Karpas-422 (cell line): Measurements from ENCODE around the gene DTNBP1. TPM values are rescaled to one million over a fixed set of nuclear protein-coding genes. Genes with fewer than 3 reads are reported as not detected.
A peak's percentile ranks its signal among the peaks of the same experiment; 100 is the strongest.

Source experiments
- DNase-seq: peaks from one replicate; pipeline ENCODE4 v3.0.0-alpha.2; 2015
- H2AFZ ChIP-seq: fragments of 200-600 bp; sonication (generic); 2 replicates; pipeline ENCODE4 v1.6.1; 2014; ENCODE audit warnings: antibody characterized with exemption, low read length, mixed read lengths
- H3K27ac ChIP-seq: fragments of 200-600 bp; sonication (generic); 2 replicates; pipeline ENCODE4 v1.5.1; 2014; ENCODE audit warnings: mild to moderate bottlenecking, low read length, moderate library complexity
- H3K27me3 ChIP-seq: fragments of 200-600 bp; sonication (generic); 2 replicates; pipeline ENCODE4 v1.6.1; 2014; ENCODE audit warnings: low read length, mixed read lengths
- H3K36me3 ChIP-seq: fragments of 200-600 bp; sonication (generic); 2 replicates; pipeline ENCODE4 v1.6.1; 2014; ENCODE audit warnings: low read length, mixed read lengths; ENCODE audit not compliant: insufficient read depth
- H3K4me1 ChIP-seq: fragments of 200-600 bp; sonication (generic); 2 replicates; pipeline ENCODE4 v1.6.1; 2014; ENCODE audit warnings: mild to moderate bottlenecking, low read length, mixed read lengths
- H3K4me2 ChIP-seq: fragments of 200-600 bp; sonication (generic); 2 replicates; pipeline ENCODE4 v1.6.1; 2014; ENCODE audit warnings: low read length, low read depth, mild to moderate bottlenecking; ENCODE audit not compliant: poor library complexity, severe bottlenecking
- H3K4me3 ChIP-seq: fragments of 200-600 bp; sonication (generic); 2 replicates; pipeline ENCODE4 v1.5.1; 2014; ENCODE audit warnings: mild to moderate bottlenecking, antibody characterized with exemption, low read length, mixed read lengths
- H3K79me2 ChIP-seq: fragments of 200-600 bp; sonication (generic); 2 replicates; pipeline ENCODE4 v1.6.1; 2014; ENCODE audit warnings: mild to moderate bottlenecking, low read length, mixed read lengths
- H3K9ac ChIP-seq: fragments of 200-600 bp; sonication (generic); 2 replicates; pipeline ENCODE4 v1.6.0; 2014; ENCODE audit warnings: low read length
- H3K9me2 ChIP-seq: fragments of 200-600 bp; sonication (generic), shearing (Covaris generic); replicated peaks from 2 replicates; pipeline ENCODE4 v1.6.0; 2014; ENCODE audit warnings: mild to moderate bottlenecking, low read length, moderate library complexity; ENCODE audit not compliant: insufficient read depth
- H3K9me3 ChIP-seq: fragments of 300-700, 200-600 bp; sonication (generic); 2 replicates; pipeline ENCODE4 v1.6.1; 2014; ENCODE audit warnings: low read length, mixed read lengths
- H4K20me1 ChIP-seq: fragments of 200-600 bp; sonication (generic); 2 replicates; pipeline ENCODE4 v1.6.1; 2014; ENCODE audit warnings: mild to moderate bottlenecking, antibody characterized with exemption, low read length, low read depth; ENCODE audit not compliant: insufficient read depth
- total RNA-seq: library from RNA; depleted of rRNA; stranded (reverse); fragments of >200 nt; shearing (Covaris generic); gene quantifications from 2 replicates; pipeline ENCODE4 v1.2.3, GENCODE V29; 2014; ENCODE audit warnings: low replicate concordance

The DTNBP1 gene
- total RNA-seq, 1 experiment from 2014 or later, result 13.8 TPM

GRCh38 chr6:15588971-15589634 is 73.7 kb downstream of the DTNBP1 start:
- Histone ChIP-seq H3K4me2 (no peak overlapping the region), H3K9ac (no peak overlapping the region), H3K79me2 (peaks cover 35% of the 10 kb centered on the region), H3K27me3 (no peaks in the 10 kb centered on the region), H2AFZ (no peak overlapping the region), H3K27ac (no peak overlapping the region), H3K4me1 (peaks cover 33% of the 10 kb centered on the region), H3K9me2 (no peaks in the 10 kb centered on the region), H3K36me3 (no peaks in the 10 kb centered on the region), H3K4me3 (no peak overlapping the region), H4K20me1 (no peaks in the 10 kb centered on the region), H3K9me3 (no peaks in the 10 kb centered on the region)
- DNase-seq, result no peak

- H3K27ac ChIP-seq, result no peak overlapping the region
- H3K27me3 ChIP-seq, result no peaks in the 10 kb centered on the region
- H3K9ac ChIP-seq, result no peak overlapping the region
- H3K36me3 ChIP-seq, result no peaks in the 10 kb centered on the region
- no peak for DNase-seq
- no peaks in the 10 kb centered on the region for H4K20me1 ChIP-seq
- H3K4me2 ChIP-seq, result no peak overlapping the region
- peaks cover 21% of the 10 kb centered on the region for H3K4me1 ChIP-seq
- no peaks in the 10 kb centered on the region for H3K9me3 ChIP-seq
- no peak overlapping the region for H2AFZ ChIP-seq
- H3K9me2 ChIP-seq, result no peaks in the 10 kb centered on the region
- peaks cover 52% of the 10 kb centered on the region for H3K79me2 ChIP-seq
- H3K4me3 ChIP-seq, result no peak overlapping the region
Measured at GRCh38 chr6:15586503-15586902, 76.3 kb downstream of the DTNBP1 start.

- Histone ChIP-seq H3K9me3 (no peaks in the 10 kb centered on the region), H3K79me2 (peaks cover 54% of the 10 kb centered on the region), H3K27ac (no peak overlapping the region), H3K4me1 (peaks cover 21% of the 10 kb centered on the region), H2AFZ (no peak overlapping the region), H3K27me3 (no peaks in the 10 kb centered on the region), H3K4me2 (peak overlapping the region; percentile 42), H4K20me1 (no peaks in the 10 kb centered on the region), H3K9ac (peak overlapping the region; percentile 31), H3K36me3 (no peaks in the 10 kb centered on the region), H3K9me2 (no peaks in the 10 kb centered on the region), H3K4me3 (peak overlapping the region; percentile 37)
- DNase-seq, result no peak
Measured at GRCh38 chr6:15585760-15586214, 77.0 kb downstream of the DTNBP1 start.

- H3K4me1 ChIP-seq, result peaks cover 18% of the 10 kb centered on the region
- no peak overlapping the region for H3K27ac ChIP-seq
- H3K4me2 ChIP-seq, result no peak overlapping the region
- no peak overlapping the region for H2AFZ ChIP-seq
- no peak for DNase-seq
- no peaks in the 10 kb centered on the region for H4K20me1 ChIP-seq
- H3K27me3 ChIP-seq, result no peaks in the 10 kb centered on the region
- peaks cover 58% of the 10 kb centered on the region for H3K79me2 ChIP-seq
- H3K9me3 ChIP-seq, result no peaks in the 10 kb centered on the region
- H3K4me3 ChIP-seq, result no peak overlapping the region
- no peaks in the 10 kb centered on the region for H3K9me2 ChIP-seq
- H3K9ac ChIP-seq, result no peak overlapping the region
- no peaks in the 10 kb centered on the region for H3K36me3 ChIP-seq
Measured at GRCh38 chr6:15582499-15582898, 80.3 kb downstream of the DTNBP1 start.

- H3K9me2 ChIP-seq, result no peaks in the 10 kb centered on the region
- no peak overlapping the region for H3K4me3 ChIP-seq
- H3K27ac ChIP-seq, result no peak overlapping the region
- no peaks in the 10 kb centered on the region for H3K36me3 ChIP-seq
- H3K27me3 ChIP-seq, result no peaks in the 10 kb centered on the region
- H3K4me2 ChIP-seq, result no peak overlapping the region
- no peak overlapping the region for H3K9ac ChIP-seq
- peaks cover 18% of the 10 kb centered on the region for H3K4me1 ChIP-seq
- H3K79me2 ChIP-seq, result peaks cover 56% of the 10 kb centered on the region
- DNase-seq, result no peak
- H2AFZ ChIP-seq, result no peak overlapping the region
- no peaks in the 10 kb centered on the region for H3K9me3 ChIP-seq
- H4K20me1 ChIP-seq, result no peaks in the 10 kb centered on the region
Measured at GRCh38 chr6:15581751-15582150, 81.1 kb downstream of the DTNBP1 start.

GRCh38 chr6:15580326-15580725 is 82.5 kb downstream of the DTNBP1 start:
- Histone ChIP-seq H3K4me1 (peaks cover 4% of the 10 kb centered on the region), H3K27ac (no peak overlapping the region), H3K9me2 (no peaks in the 10 kb centered on the region), H3K4me2 (no peak overlapping the region), H2AFZ (no peak overlapping the region), H3K9me3 (no peaks in the 10 kb centered on the region), H3K4me3 (no peak overlapping the region), H4K20me1 (no peaks in the 10 kb centered on the region), H3K27me3 (no peaks in the 10 kb centered on the region), H3K9ac (no peak overlapping the region), H3K79me2 (peaks cover 47% of the 10 kb centered on the region), H3K36me3 (no peaks in the 10 kb centered on the region)
- DNase-seq, result no peak

GRCh38 chr6:15578716-15579391 is 84.0 kb downstream of the DTNBP1 start:
- no peak for DNase-seq
- H2AFZ ChIP-seq, result no peak overlapping the region
- H3K79me2 ChIP-seq, result peaks cover 45% of the 10 kb centered on the region
- H3K9me3 ChIP-seq, result no peaks in the 10 kb centered on the region
- H4K20me1 ChIP-seq, result no peaks in the 10 kb centered on the region
- H3K9ac ChIP-seq, result no peak overlapping the region
- H3K9me2 ChIP-seq, result no peaks in the 10 kb centered on the region
- no peak overlapping the region for H3K4me2 ChIP-seq
- H3K36me3 ChIP-seq, result no peaks in the 10 kb centered on the region
- H3K4me3 ChIP-seq, result no peak overlapping the region
- peaks cover 4% of the 10 kb centered on the region for H3K4me1 ChIP-seq
- H3K27me3 ChIP-seq, result no peaks in the 10 kb centered on the region
- H3K27ac ChIP-seq, result no peak overlapping the region

GRCh38 chr6:15577550-15578171 is 85.2 kb downstream of the DTNBP1 start:
- Histone ChIP-seq H3K9me2 (no peaks in the 10 kb centered on the region), H3K27me3 (no peaks in the 10 kb centered on the region), H4K20me1 (no peaks in the 10 kb centered on the region), H3K9me3 (no peaks in the 10 kb centered on the region), H3K4me1 (peaks cover 4% of the 10 kb centered on the region), H2AFZ (no peak overlapping the region), H3K4me2 (no peak overlapping the region), H3K36me3 (no peaks in the 10 kb centered on the region), H3K4me3 (no peak overlapping the region), H3K27ac (no peak overlapping the region), H3K79me2 (peaks cover 40% of the 10 kb centered on the region), H3K9ac (no peak overlapping the region)
- no peak for DNase-seq
